ENCODE results near the gene CDKN2AIP. TPM values are rescaled to one million over a fixed set of nuclear protein-coding genes. Genes with fewer than 3 reads are reported as not detected.

CDKN2AIP gene
- total RNA-seq, 1 donor from 2014 or later = 13.2 TPM

DNA sequence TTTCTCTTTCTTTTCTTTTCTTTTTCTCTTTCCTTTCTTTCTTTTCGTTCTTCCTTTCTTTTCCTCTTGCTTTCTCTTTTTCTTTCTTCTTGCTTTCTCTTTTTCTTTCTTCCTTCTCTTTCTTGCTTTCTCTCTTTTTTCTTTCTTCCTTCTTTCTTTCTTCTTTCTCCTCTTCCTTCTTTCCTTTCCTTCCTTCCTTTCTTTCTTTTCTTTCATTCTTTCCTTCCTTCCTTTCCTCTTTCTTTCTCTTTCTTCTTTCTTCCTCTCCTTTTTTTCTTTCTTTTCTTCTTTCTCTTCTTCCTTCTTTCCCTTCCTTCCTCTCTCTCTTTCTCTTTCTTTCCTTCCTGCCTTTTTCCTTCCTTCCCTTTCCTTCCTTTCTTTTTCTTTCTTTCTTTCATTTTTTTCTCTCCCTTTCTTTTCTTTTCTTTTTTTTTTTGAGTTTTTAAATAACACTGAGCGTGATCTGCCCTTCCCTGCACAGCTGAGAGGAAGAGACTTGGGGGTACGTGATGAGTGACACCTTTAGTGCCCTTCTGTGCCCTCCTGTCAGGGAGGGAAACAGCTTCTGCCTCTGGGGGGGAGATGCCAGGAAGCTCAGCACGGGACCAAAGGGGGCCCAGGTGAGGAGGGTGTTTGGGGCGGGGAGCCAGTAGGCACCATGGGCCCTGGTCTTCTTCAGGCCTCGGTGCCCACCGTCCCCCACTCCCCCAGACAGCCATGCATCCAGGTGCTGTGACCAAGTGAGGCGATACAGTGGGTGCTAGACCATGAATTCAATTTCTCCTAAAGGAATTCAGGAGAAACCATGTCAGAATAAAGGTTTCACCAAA is 36.6 kb upstream of the CDKN2AIP start:
- H3K27me3 Mint-ChIP-seq (ENCODE audit: unreplicated experiment) = peaks cover 2% of the 10 kb centered on the region
- no peak for DNase-seq (ENCODE audit: extremely low spot score, unreplicated experiment)
- H3K4me1 Mint-ChIP-seq (ENCODE audit: unreplicated experiment) = peaks cover 5% of the 10 kb centered on the region
- no peaks in the 10 kb centered on the region for H3K36me3 Mint-ChIP-seq (ENCODE audit: unreplicated experiment)
- TF ChIP-seq, protein P1, sequence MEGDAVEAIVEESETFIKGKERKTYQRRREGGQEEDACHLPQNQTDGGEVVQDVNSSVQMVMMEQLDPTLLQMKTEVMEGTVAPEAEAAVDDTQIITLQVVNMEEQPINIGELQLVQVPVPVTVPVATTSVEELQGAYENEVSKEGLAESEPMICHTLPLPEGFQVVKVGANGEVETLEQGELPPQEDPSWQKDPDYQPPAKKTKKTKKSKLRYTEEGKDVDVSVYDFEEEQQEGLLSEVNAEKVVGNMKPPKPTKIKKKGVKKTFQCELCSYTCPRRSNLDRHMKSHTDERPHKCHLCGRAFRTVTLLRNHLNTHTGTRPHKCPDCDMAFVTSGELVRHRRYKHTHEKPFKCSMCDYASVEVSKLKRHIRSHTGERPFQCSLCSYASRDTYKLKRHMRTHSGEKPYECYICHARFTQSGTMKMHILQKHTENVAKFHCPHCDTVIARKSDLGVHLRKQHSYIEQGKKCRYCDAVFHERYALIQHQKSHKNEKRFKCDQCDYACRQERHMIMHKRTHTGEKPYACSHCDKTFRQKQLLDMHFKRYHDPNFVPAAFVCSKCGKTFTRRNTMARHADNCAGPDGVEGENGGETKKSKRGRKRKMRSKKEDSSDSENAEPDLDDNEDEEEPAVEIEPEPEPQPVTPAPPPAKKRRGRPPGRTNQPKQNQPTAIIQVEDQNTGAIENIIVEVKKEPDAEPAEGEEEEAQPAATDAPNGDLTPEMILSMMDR (IDR thresholded peaks at IDR 0.05) = no peak
- no peaks in the 10 kb centered on the region for H3K9me3 Mint-ChIP-seq (ENCODE audit: unreplicated experiment)
- H3K27ac Mint-ChIP-seq (ENCODE audit: unreplicated experiment) = peak overlapping the region; percentile 86
- peak overlapping the region; percentile 76 for H3K4me3 Mint-ChIP-seq (ENCODE audit: unreplicated experiment)

DNA sequence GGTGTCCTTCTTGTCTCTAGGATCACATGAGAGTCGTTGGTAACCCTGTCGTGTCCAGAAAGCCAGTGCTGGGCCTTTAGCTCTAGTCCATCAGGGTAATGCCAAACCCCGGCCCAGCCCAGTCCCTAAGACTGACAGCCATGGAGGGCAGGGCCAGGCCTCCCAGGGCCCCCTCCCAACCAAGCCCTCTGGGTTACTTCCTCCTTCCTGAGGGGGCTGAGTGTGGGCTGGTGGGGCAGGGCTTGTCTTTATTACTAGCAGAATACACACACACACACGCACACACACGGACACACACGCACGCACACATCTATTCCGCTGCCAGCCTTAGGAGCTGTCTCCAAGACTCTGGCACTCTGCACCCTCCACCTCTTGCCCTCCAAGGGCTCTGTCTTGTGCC is 35.6 kb upstream of the CDKN2AIP start:
- H3K4me1 Mint-ChIP-seq (ENCODE audit: unreplicated experiment) = peaks cover 5% of the 10 kb centered on the region
- no peak for DNase-seq (ENCODE audit: extremely low spot score, unreplicated experiment)
- no peaks in the 10 kb centered on the region for H3K27me3 Mint-ChIP-seq (ENCODE audit: unreplicated experiment)
- TF ChIP-seq, protein P1 (IDR thresholded peaks at IDR 0.05) = no peak
- H3K27ac Mint-ChIP-seq (ENCODE audit: unreplicated experiment) = no peak overlapping the region
- no peak overlapping the region for H3K4me3 Mint-ChIP-seq (ENCODE audit: unreplicated experiment)
- no peaks in the 10 kb centered on the region for H3K9me3 Mint-ChIP-seq (ENCODE audit: unreplicated experiment)
- H3K36me3 Mint-ChIP-seq (ENCODE audit: unreplicated experiment) = no peaks in the 10 kb centered on the region

DNA sequence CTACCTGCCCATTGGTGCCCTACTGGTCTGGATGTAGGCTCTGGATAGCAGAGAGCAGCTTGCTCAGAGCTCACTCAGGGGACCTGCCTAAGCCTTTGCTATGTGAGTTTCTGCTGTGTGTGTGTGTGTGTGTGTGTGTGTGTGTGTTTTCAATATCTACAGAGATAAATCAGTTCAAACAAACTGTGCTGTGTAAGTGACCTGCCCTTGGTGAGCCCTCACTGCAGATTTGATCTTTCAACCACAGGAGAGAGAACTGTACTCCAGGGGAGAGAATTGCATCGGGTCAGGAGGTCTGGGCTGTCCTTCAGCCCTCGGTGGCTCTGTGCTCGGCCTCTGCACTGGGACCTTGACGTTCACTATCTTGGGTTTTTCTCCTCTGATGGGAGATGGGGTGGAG is 35.0 kb upstream of the CDKN2AIP start:
- no peaks in the 10 kb centered on the region for H3K27me3 Mint-ChIP-seq (ENCODE audit: unreplicated experiment)
- no peak overlapping the region for H3K27ac Mint-ChIP-seq (ENCODE audit: unreplicated experiment)
- peaks cover 5% of the 10 kb centered on the region for H3K4me1 Mint-ChIP-seq (ENCODE audit: unreplicated experiment)
- H3K4me3 Mint-ChIP-seq (ENCODE audit: unreplicated experiment) = no peak overlapping the region
- DNase-seq (ENCODE audit: extremely low spot score, unreplicated experiment) = no peak
- no peaks in the 10 kb centered on the region for H3K9me3 Mint-ChIP-seq (ENCODE audit: unreplicated experiment)
- H3K36me3 Mint-ChIP-seq (ENCODE audit: unreplicated experiment) = no peaks in the 10 kb centered on the region
- TF ChIP-seq, protein P1 (IDR thresholded peaks at IDR 0.05) = no peak

DNA sequence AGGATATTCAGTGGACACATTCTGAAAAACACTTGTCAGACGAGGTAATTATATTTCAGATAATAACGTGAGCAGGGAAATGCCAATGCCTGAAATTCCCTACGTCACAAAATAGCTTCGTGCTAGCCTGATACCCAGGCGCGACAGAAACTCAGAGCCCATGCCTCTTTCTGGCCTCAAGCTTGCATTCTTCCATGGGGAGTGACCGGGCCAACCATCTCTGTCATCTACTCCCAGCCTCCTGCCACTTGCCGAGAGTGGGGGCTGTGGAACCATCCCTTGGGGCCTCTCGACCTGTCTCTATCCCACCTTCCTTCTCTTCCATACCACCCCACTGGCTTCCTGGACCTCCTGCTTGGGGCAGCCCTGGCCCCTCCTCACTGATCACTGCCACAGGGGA is 34.5 kb upstream of the CDKN2AIP start:
- no peak overlapping the region for H3K4me3 Mint-ChIP-seq (ENCODE audit: unreplicated experiment)
- H3K4me1 Mint-ChIP-seq (ENCODE audit: unreplicated experiment) = peaks cover 5% of the 10 kb centered on the region
- no peaks in the 10 kb centered on the region for H3K36me3 Mint-ChIP-seq (ENCODE audit: unreplicated experiment)
- no peak for DNase-seq (ENCODE audit: extremely low spot score, unreplicated experiment)
- H3K27ac Mint-ChIP-seq (ENCODE audit: unreplicated experiment) = no peak overlapping the region
- H3K9me3 Mint-ChIP-seq (ENCODE audit: unreplicated experiment) = no peaks in the 10 kb centered on the region
- no peaks in the 10 kb centered on the region for H3K27me3 Mint-ChIP-seq (ENCODE audit: unreplicated experiment)
- TF ChIP-seq, protein P1 (IDR thresholded peaks at IDR 0.05) = no peak

DNA sequence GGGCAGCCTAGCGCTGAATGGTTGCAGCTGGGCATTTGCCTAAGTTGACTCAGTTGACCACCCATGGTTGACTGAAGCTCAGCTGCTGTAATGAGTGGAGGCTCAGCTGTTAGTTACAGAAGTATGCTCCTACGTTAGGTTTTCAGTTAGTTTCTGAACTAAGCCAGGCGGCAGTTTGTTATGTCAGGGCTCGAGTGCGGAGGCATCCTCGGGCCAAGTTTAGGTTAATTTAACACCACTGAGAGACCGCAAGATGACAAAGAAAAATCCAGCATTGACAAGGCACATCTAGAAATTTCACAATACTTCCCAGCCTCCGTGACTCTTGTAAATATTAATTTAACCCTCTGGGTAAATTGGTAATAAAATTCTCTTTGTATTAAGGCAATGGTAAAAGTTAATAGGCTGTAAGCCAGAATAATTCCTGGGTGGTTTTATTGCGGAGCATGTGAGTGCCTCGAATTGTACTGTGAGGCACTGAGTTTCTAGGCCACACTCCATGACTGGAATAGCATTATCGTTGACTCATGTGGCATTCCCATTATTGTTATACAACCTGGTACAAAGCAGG is 33.1 kb upstream of the CDKN2AIP start:
- TF ChIP-seq, protein P1 (IDR thresholded peaks at IDR 0.05) = no peak
- Mint-ChIP-seq H3K4me1 (ENCODE audit: unreplicated experiment) (peaks cover 5% of the 10 kb centered on the region), H3K27me3 (ENCODE audit: unreplicated experiment) (no peaks in the 10 kb centered on the region), H3K36me3 (ENCODE audit: unreplicated experiment) (no peaks in the 10 kb centered on the region), H3K9me3 (ENCODE audit: unreplicated experiment) (no peaks in the 10 kb centered on the region), H3K27ac (ENCODE audit: unreplicated experiment) (no peak overlapping the region), H3K4me3 (ENCODE audit: unreplicated experiment) (no peak overlapping the region)
- DNase-seq (ENCODE audit: extremely low spot score, unreplicated experiment) = no peak
